ENCODE results near the gene KRTAP10-5. TPM values are rescaled to one million over a fixed set of nuclear protein-coding genes. Genes with fewer than 3 reads are reported as not detected.

KRTAP10-5 gene
- total and polyA plus RNA-seq, 9 of the 15 experiments (the other 6 are each of a cell fraction or from before 2014, with no cell fraction given): not detected

- Histone ChIP-seq H3K79me2 (ENCODE audit: control insufficient read depth, insufficient read depth, low read length) (no peaks in the 10 kb centered on the region), H3K27me3 (ENCODE audit: control insufficient read depth in 2 of 2, insufficient read depth in 2 of 2, low read length in 2 of 2) (peaks cover 5 to 31% of the 10 kb centered on the region in 2 experiments; a peak in 4 of 5 replicates), H3K9ac (ENCODE audit: insufficient read depth in 1 of 2, low read depth in 2 of 2, low read length in 2 of 2) (no peak overlapping the region), H3K36me3 (ENCODE audit: control insufficient read depth, insufficient read depth, low read length) (no peaks in the 10 kb centered on the region), H3K4me1 (replicated peaks in 1 of 2; ENCODE audit: control insufficient read depth in 2 of 2, insufficient read depth in 2 of 2, low read length in 2 of 2) (peaks cover 0 to 5% of the 10 kb centered on the region in 2 experiments; a peak in 2 of 5 replicates), H3K4me2 (ENCODE audit: insufficient read depth, low read length) (no peak overlapping the region), H3K9me3 (replicated peaks; ENCODE audit: control insufficient read depth, insufficient read depth, low read depth, low read length) (no peaks in the 10 kb centered on the region; the same call in 1 of the 2 replicates), H4K20me1 (replicated peaks; ENCODE audit: control insufficient read depth, insufficient read depth, low read length) (no peaks in the 10 kb centered on the region), H3K9me1 (ENCODE audit: control insufficient read depth, insufficient read depth, low read length) (no peaks in the 10 kb centered on the region), H3K27ac (ENCODE audit: extremely low read depth, low read depth, low read length) (no peak overlapping the region), H2AFZ (ENCODE audit: low read depth, low read length) (no peak overlapping the region), H3K4me3 (no peak overlapping the region)
- BruUV-seq (replicated peaks): no TSS peak
- WGBS (ENCODE audit: insufficient coverage, low coverage, missing lambda C conversion rate): 2% methylated on average over 14 of the region's 14 CpGs
- TF ChIP-seq ID3 (CRISPR knock-in tag; IDR thresholded peaks at IDR 0.05) (no peak), ID3 (tag; IDR thresholded peaks at IDR 0.05) (no peak), NR2F6 (CRISPR knock-in tag; IDR thresholded peaks at IDR 0.05) (no peak), ZNF589 (CRISPR knock-in tag; IDR thresholded peaks at IDR 0.05; ENCODE audit: low read depth) (no peak), ZNF121 (CRISPR knock-in tag; conservative IDR thresholded peaks at IDR 0.05) (no peak), CBFA2T3 (IDR thresholded peaks at IDR 0.05) (no peak), ZNF696 (CRISPR knock-in tag; conservative IDR thresholded peaks at IDR 0.05) (no peak), E2F1 (CRISPR knock-in tag; IDR thresholded peaks at IDR 0.05) (no peak), ZNF507 (tag; conservative IDR thresholded peaks at IDR 0.05) (no peak), ZNF124 (CRISPR knock-in tag; IDR thresholded peaks at IDR 0.05) (no peak), ATF3 (IDR thresholded peaks at IDR 0.05) (no peak), ATF3 (CRISPR knock-in tag; conservative IDR thresholded peaks at IDR 0.05) (no peak), ZNF384 (IDR thresholded peaks at IDR 0.05; ENCODE audit: low read depth, low read length) (no peak), GABPB2 (CRISPR knock-in tag; conservative IDR thresholded peaks at IDR 0.05) (no peak), KLF1 (tag; IDR thresholded peaks at IDR 0.05) (no peak), SPI1 (IDR thresholded peaks at IDR 0.05; ENCODE audit: borderline replicate concordance, low read depth, low read length) (no peak), ZNF280A (IDR thresholded peaks at IDR 0.05; ENCODE audit: low read depth, partially characterized antibody) (no peak), ZNF77 (CRISPR knock-in tag; IDR thresholded peaks at IDR 0.05) (no peak), ZNF143 (CRISPR knock-in tag; IDR thresholded peaks at IDR 0.05) (no peak), TBL1XR1 (IDR thresholded peaks at IDR 0.05; ENCODE audit: low read length in 2 of 2) (no peak)
- no peak for FAIRE-seq
- CTCF ChIA-PET (ENCODE audit: low intra/inter-chr PET ratio): no interaction called here
- intact Hi-C loops (cut with micrococcal nuclease) (no loop called here), in situ Hi-C loops (cut with MboI) (no loop called here)
- DNase-seq (ENCODE audit: extremely low read depth in 1 of 4, low spot score in 3 of 4): no peak
- no peak for ATAC-seq
- POLR2A ChIA-PET: interaction anchor here (0.6 kb wide), 1 partner anchor 263 kb away, joined by 4 read pairs; no protein-coding TSS in a partner anchor
Measured at GRCh38 chr21:44539046-44539445, 41.4 kb downstream of the KRTAP10-5 start.
